Lower leg skin (tissue), 3 donors: Measurements from ENCODE around the gene HMGN1.

Source experiments
- CTCF ChIP-seq, 3 donors: fragments of 450-650 bp; IDR thresholded peaks; one replicate each; pipeline ENCODE4 v1.5.1; 2016; ENCODE audit warnings: antibody characterized with exemption in 3 of 3, mild to moderate bottlenecking in 3 of 3, moderate library complexity in 2 of 3
- POLR2A ChIP-seq, 2 donors: fragments of 450-650 bp; IDR thresholded peaks; one replicate each; pipeline ENCODE4 v1.6.1; 2016 to 2017; ENCODE audit warnings: antibody characterized with exemption in 2 of 2, mild to moderate bottlenecking in 1 of 2, moderate library complexity in 1 of 2

DNA sequence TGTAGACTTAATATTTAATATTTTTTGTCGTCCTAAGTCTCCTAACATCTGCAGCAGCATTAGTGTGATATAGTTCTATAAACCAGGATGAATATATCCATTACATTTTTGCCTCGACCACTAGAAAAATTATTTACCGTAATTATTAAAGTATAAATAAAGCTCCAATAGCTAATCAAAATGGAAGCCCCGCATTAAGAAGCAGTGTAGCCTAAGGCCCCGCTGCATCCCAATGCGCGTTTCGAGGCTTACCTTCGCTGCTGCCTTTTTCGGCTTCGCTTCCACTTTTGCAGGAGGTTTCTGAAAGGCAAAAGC lies 891 bp downstream of the HMGN1 start:
- TF ChIP-seq POLR2A (IDR thresholded peaks at IDR 0.05): no peak
- TF ChIP-seq CTCF (IDR thresholded peaks at IDR 0.05): no peak
